Measurements from ENCODE around the gene CDCA5. TPM values are rescaled to one million over a fixed set of nuclear protein-coding genes. Genes with fewer than 3 reads are reported as not detected.

CDCA5 gene
- total RNA-seq, 1 donor from 2014 or later = 1.7 TPM

GRCh38 chr11:65103476-65103875, 19.6 kb upstream of the CDCA5 start:
- intact Hi-C loops (cut with DNase I) = no loop called here
- H3K27me3 ChIP-seq = no peaks in the 10 kb centered on the region
- no peak overlapping the region for H3K27ac ChIP-seq
- H3K9me3 ChIP-seq = no peaks in the 10 kb centered on the region
- peaks cover 16% of the 10 kb centered on the region for H3K36me3 ChIP-seq
- ATAC-seq (no peak), DNase-seq (no peak)
- no peak for TF ChIP-seq CTCF (IDR thresholded peaks at IDR 0.05)
- no peak overlapping the region for H3K4me3 ChIP-seq
- H3K4me1 ChIP-seq = no peaks in the 10 kb centered on the region

- DNase-seq (no peak), ATAC-seq (peak; percentile 56)
- intact Hi-C loops (cut with DNase I) = no loop called here
- Histone ChIP-seq H3K4me1 (peaks cover under 1% of the 10 kb centered on the region), H3K9me3 (no peaks in the 10 kb centered on the region), H3K27me3 (no peaks in the 10 kb centered on the region), H3K4me3 (no peak overlapping the region), H3K36me3 (peaks cover 16% of the 10 kb centered on the region), H3K27ac (peak overlapping the region; percentile 48)
- no peak for TF ChIP-seq CTCF (IDR thresholded peaks at IDR 0.05)
Measured at GRCh38 chr11:65102142-65103095, 18.6 kb upstream of the CDCA5 start.

- peak overlapping the region; percentile 48 for H3K27ac ChIP-seq
- H3K4me1 ChIP-seq = peaks cover 8% of the 10 kb centered on the region
- H3K27me3 ChIP-seq = no peaks in the 10 kb centered on the region
- H3K36me3 ChIP-seq = peaks cover 12% of the 10 kb centered on the region
- DNase-seq (no peak), ATAC-seq (no peak)
- TF ChIP-seq CTCF (IDR thresholded peaks at IDR 0.05) = no peak
- no peaks in the 10 kb centered on the region for H3K9me3 ChIP-seq
- H3K4me3 ChIP-seq = no peak overlapping the region
- intact Hi-C loops (cut with DNase I) = no loop called here
Measured at GRCh38 chr11:65100674-65101350, 17.0 kb upstream of the CDCA5 start.

GRCh38 chr11:65096926-65097325, 13.1 kb upstream of the CDCA5 start:
- intact Hi-C loops (cut with DNase I) = no loop called here
- H3K4me3 ChIP-seq = peak overlapping the region; percentile 90
- no peaks in the 10 kb centered on the region for H3K9me3 ChIP-seq
- H3K4me1 ChIP-seq = peaks cover 8% of the 10 kb centered on the region
- no peak for TF ChIP-seq CTCF (IDR thresholded peaks at IDR 0.05)
- H3K27ac ChIP-seq = peak overlapping the region; percentile 94
- DNase-seq (no peak), ATAC-seq (no peak)
- peaks cover 12% of the 10 kb centered on the region for H3K36me3 ChIP-seq
- H3K27me3 ChIP-seq = no peaks in the 10 kb centered on the region

- Histone ChIP-seq H3K9me3 (no peaks in the 10 kb centered on the region), H3K36me3 (peaks cover 12% of the 10 kb centered on the region), H3K4me1 (peaks cover 8% of the 10 kb centered on the region), H3K27ac (peak within 1 kb of the TSS; percentile 94), H3K27me3 (no peaks in the 10 kb centered on the region), H3K4me3 (peak within 1 kb of the TSS; percentile 90)
- ATAC-seq (peak; percentile 96), DNase-seq (peak; percentile 94)
- intact Hi-C loops (cut with DNase I) = no loop called here
- TF ChIP-seq CTCF (IDR thresholded peaks at IDR 0.05) = no peak
Measured at GRCh38 chr11:65095974-65096806, 12.3 kb upstream of the CDCA5 start, which contains the start of gene VPS51. Gene VPS51, plus strand, starts transcription at chr11:65096214. Its CDS starts 37 bp downstream, at chr11:65096251.
